Neutrophil (primary cell): ENCODE results near the gene FAM229A.
A peak's percentile ranks its signal among the peaks of the same experiment; 100 is the strongest.

Source experiments
- H3K27ac ChIP-seq: fragments of 200-600 bp; sonication (generic); 2 replicates; pipeline ENCODE4 v1.5.1; 2016; ENCODE audit warnings: mild to moderate bottlenecking, moderate library complexity
- H3K27me3 ChIP-seq: fragments of 200-600 bp; sonication (generic); 2 replicates; pipeline ENCODE4 v1.6.0; 2016; ENCODE audit warnings: mild to moderate bottlenecking
- H3K36me3 ChIP-seq: fragments of 200-600 bp; sonication (generic); 2 replicates; pipeline ENCODE4 v1.5.1; 2017
- H3K4me1 ChIP-seq, 2 experiments: fragments of 200-600 bp in 1 of 2; sonication (generic) in 1 of 2; 1 replicate in 1 of 2; 2 replicates in 1 of 2; pipeline versions ENCODE4 v1.5.1 to v1.6.1; 2013 to 2016; ENCODE audit warnings: low read depth in 1 of 2, low read length in 1 of 2, mild to moderate bottlenecking in 1 of 2, moderate library complexity in 1 of 2; ENCODE audit not compliant: control insufficient read depth in 1 of 2, insufficient read depth in 1 of 2
- H3K4me3 ChIP-seq, 2 experiments: fragments of 200-600 bp in 1 of 2; sonication (generic) in 1 of 2; 1 replicate in 1 of 2; 2 replicates in 1 of 2; pipeline ENCODE4 v1.5.1; 2013 to 2016; ENCODE audit warnings: low read depth in 1 of 2, low read length in 1 of 2, mild to moderate bottlenecking in 1 of 2, moderate library complexity in 1 of 2
- H3K9me3 ChIP-seq: fragments of 200-600 bp; sonication (generic); 2 replicates; pipeline ENCODE4 v1.5.1; 2016
- TF ChIP-seq, protein P1 (sequence below): fragments of 200-600 bp; sonication (generic); IDR thresholded peaks from 2 replicates; pipeline ENCODE4 v1.5.1; 2016; ENCODE audit warnings: antibody characterized with exemption

Gene FAM229A

DNA sequence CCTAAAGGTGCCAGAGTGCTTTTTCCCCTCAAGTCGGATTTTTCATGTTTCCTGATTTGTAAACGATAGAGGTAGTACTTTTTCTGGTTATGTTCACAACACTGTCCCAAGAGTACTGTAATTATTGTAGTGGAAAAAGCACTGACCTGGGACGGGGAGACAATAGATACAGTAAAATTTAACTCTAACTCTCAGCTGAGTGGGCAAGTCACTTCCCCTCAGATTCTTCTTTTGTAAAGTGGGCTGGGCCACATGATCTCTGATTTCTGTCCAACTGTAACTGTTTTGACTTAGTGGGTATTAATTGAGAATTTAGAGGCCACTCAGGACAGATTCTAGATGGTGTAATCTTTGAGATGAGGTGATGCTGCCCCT, 45.4 kb downstream of the FAM229A start:
- Histone ChIP-seq H3K27ac (no peak overlapping the region), H3K4me1 (no peaks in the 10 kb centered on the region), H3K36me3 (peaks cover 40% of the 10 kb centered on the region), H3K9me3 (no peaks in the 10 kb centered on the region), H3K27me3 (no peaks in the 10 kb centered on the region), H3K4me3 (no peak overlapping the region)
- TF ChIP-seq, protein P1, sequence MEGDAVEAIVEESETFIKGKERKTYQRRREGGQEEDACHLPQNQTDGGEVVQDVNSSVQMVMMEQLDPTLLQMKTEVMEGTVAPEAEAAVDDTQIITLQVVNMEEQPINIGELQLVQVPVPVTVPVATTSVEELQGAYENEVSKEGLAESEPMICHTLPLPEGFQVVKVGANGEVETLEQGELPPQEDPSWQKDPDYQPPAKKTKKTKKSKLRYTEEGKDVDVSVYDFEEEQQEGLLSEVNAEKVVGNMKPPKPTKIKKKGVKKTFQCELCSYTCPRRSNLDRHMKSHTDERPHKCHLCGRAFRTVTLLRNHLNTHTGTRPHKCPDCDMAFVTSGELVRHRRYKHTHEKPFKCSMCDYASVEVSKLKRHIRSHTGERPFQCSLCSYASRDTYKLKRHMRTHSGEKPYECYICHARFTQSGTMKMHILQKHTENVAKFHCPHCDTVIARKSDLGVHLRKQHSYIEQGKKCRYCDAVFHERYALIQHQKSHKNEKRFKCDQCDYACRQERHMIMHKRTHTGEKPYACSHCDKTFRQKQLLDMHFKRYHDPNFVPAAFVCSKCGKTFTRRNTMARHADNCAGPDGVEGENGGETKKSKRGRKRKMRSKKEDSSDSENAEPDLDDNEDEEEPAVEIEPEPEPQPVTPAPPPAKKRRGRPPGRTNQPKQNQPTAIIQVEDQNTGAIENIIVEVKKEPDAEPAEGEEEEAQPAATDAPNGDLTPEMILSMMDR = no peak

DNA sequence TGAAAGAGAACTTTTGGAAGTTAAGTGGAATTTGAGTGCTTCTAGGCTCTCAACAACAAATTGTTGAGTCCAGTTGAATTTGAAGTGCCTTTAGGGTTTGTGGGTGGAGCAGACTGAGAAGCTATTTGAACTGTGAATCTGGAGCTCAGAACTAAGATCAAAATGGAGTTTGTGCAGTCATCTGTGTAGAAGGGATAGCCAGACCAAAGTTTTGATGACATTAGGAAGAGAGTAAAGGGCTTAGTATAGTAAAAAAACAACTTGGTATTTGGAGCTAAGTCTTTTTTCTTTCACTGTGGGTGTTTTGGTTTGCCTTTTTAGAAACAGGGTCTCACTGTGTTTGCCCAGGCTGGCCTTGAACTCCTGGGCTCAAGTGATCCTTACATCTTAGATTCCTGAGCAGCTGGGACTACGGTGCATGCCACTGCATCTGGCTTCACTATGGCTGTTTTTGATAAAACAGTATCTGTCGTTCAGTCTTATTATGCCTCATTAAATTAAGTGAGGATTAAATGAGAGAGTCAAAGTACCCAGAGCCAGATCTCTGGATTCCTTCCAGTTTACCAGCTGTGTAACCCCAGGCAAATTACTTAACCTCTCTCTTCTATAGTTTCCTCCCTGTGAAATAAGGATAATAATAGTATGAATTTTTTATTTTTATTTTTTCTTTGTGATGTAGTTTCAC, 50.4 kb downstream of the FAM229A start:
- H3K27me3 ChIP-seq = no peaks in the 10 kb centered on the region
- H3K4me3 ChIP-seq = no peak overlapping the region
- no peaks in the 10 kb centered on the region for H3K9me3 ChIP-seq
- H3K36me3 ChIP-seq = peaks cover 11% of the 10 kb centered on the region
- H3K4me1 ChIP-seq = no peaks in the 10 kb centered on the region
- TF ChIP-seq, protein P1 = no peak
- peak overlapping the region; percentile 9 for H3K27ac ChIP-seq
